Activated naive CD4-positive, alpha-beta T cell (primary cell): ENCODE results near the gene SDCCAG8.

ENCODE experiments used
- DNase-seq, 4 experiments: peaks; one replicate each; lab custom pipeline; 2025; lab: John Stamatoyannopoulos, UW

Gene SDCCAG8

GRCh38 chr1:243548516-243548915, 292.7 kb downstream of the SDCCAG8 start:
- DNase-seq = no peak

DNA sequence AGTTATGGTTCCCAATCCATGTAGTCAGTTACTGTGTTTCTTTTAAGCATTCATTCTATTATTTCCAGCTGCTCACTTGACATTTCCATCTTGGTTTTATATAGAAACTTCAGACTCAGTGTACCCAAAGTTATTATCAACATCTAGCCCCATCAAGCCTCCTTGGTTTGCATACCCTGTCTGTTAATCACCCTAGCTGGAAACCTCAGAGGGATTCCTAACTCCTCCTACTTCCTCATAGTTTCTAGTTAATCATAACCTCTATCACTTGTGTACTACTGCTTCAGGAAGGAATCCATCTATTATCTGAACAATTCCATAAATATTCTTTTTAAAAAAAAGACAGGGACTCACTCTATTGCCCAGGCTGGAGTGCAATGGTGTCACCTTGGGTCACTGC, 293.3 kb downstream of the SDCCAG8 start:
- no peak for DNase-seq
